Activated naive CD4-positive, alpha-beta T cell treated with Interleukin-2 at 50 U/mL for 16 hours (primary cell): ENCODE results near the gene EPHB1.

Experiments
- DNase-seq: peaks from one replicate; pipeline ENCODE4 v3.0.0-alpha.2; 2020

Gene EPHB1

GRCh38 chr3:134916276-134916961, 121.4 kb downstream of the EPHB1 start:
- DNase-seq = no peak

DNA sequence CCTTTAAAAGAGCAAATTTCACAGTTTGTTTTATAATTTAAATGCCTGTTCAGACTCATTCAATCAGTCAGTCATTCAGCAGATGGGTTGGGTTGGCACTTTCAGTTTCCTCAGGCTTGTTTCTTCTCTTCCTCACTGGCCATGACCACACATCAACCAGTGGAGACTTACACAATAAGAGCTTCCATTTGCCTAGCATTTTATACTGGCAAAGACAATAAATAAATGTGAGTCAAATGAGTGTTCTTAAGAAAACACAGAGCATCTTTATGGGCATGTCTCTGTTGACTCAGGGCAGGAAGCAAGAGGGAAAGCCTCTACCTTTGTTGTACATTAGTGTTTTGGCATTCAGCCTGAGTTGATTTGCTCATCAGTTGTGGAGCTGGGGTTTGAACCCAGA, 122.6 kb downstream of the EPHB1 start:
- no peak for DNase-seq

GRCh38 chr3:134918441-134918840, 123.4 kb downstream of the EPHB1 start:
- no peak for DNase-seq

GRCh38 chr3:134922101-134922500, 127.0 kb downstream of the EPHB1 start:
- DNase-seq = no peak

DNA sequence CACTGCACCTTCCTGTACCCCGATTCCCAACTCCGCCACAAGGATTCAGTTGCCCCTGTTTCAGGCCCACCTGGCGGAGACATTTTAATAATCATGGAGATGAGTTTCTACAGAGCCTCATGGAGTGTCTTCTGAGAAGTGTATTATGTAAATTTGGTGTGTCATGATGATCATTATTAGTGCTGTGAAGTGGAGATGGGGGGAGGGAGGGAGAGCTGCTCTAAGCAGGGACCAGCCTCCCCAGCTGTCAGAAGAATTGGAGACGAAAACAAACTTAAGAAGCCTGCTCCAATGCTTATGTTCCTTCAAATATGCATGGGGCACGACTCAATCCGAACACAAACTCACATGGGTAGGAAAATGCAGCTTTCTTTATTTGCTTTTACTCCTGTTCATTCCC, 127.8 kb downstream of the EPHB1 start:
- no peak for DNase-seq

DNA sequence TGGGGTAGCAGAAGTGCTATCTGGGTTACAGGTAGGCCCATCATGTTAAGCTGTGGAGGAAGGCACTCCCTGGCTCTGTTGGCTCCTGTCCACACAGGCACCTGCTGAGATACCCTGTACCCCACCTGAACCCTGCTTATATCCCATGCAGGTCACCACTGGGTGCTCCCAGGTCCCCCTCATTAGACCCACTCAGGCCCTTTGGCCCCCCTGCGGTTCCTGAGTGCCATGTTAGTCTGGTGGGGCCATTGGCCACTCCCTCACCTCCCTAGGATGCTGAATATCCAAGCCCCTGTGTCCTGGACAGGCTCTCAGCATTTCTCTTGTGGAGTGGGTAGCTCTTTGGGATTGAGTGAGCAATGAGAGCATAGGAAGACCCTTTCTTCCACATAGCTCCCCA, 128.2 kb downstream of the EPHB1 start:
- no peak for DNase-seq

DNA sequence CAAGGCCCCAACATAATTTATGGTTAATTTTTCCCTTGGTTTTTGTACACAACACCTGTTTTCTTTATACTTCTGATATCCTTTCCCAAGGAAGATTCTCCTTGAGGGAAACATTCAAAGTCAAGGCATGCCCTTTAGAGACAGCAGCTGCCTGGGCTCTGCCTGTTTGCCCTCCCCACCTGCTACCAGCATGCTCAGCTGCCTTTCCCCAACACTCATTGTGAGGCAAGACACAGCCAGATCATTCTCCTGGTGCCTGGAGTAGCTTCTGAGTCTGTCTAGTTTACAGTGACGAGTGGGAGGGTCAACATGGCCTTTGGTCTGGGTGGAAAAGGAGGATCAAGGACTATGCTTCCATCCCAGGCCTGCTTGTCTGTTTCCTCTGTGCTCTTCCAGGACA, 132.5 kb downstream of the EPHB1 start:
- DNase-seq = no peak

GRCh38 chr3:134928392-134928791, 133.3 kb downstream of the EPHB1 start:
- no peak for DNase-seq

DNA sequence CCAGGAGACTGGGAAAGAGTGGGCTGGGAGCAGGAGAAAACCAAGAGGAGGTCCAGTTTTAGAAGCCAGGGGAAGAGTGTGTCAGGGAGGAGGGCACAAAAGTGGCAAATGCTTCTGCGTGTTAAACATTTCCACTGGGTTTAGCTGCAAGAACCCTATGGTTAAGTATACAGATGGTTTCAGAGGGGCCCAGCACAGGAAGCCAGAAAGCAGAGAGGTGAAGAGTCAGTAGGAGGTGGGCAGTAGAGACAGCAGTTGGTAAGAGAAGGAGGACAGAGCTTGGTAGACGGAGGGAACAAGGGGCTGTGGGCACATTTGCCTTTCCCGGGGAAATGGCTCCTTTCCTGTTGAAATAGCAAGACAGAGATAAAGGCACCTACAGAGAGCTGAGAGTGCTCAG, 133.8 kb downstream of the EPHB1 start:
- DNase-seq = no peak

- no peak for DNase-seq
Observed at GRCh38 chr3:134929976-134930375, 134.9 kb downstream of the EPHB1 start.

- DNase-seq = no peak
Observed at GRCh38 chr3:134931045-134931785, 136.2 kb downstream of the EPHB1 start.

DNA sequence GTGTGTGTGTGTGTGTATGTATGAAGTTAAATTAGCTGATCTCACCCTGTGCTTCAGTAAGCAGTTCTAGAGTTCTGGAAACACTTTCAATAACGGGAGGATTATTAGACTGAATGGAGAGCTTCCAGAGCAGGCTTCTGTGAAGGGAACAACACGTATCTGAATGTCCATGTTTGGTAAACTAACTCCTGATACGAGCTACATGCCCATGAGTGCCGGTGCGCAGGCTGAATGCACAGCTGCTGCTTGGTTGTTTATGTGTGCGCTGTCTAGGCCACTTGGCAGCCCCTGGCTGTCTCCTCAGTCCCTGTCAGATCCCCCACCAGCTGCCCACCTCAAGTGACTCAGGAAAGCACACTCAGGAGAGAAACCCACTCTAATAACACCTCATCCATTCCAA, 137.0 kb downstream of the EPHB1 start:
- no peak for DNase-seq

GRCh38 chr3:134933997-134934396, 138.9 kb downstream of the EPHB1 start:
- no peak for DNase-seq

DNA sequence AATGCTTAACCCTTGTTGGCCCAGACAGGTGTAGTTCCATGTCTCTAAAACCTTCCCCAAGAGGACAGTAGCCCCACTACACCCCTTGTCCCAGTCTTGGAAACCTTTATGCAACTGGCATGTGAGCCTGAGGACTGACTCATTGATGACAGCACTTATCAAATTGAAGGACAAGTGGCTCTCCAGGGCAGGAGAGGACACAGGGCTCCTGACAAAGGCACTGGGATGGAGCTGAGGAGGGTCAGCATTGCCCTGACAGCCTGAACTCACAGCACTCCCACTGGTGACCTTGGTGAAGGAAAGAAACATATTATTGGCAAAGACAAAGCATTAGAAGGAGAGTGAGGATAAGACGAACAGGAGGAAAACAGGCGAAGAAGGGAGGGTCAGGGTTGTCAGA, 139.9 kb downstream of the EPHB1 start:
- no peak for DNase-seq

DNA sequence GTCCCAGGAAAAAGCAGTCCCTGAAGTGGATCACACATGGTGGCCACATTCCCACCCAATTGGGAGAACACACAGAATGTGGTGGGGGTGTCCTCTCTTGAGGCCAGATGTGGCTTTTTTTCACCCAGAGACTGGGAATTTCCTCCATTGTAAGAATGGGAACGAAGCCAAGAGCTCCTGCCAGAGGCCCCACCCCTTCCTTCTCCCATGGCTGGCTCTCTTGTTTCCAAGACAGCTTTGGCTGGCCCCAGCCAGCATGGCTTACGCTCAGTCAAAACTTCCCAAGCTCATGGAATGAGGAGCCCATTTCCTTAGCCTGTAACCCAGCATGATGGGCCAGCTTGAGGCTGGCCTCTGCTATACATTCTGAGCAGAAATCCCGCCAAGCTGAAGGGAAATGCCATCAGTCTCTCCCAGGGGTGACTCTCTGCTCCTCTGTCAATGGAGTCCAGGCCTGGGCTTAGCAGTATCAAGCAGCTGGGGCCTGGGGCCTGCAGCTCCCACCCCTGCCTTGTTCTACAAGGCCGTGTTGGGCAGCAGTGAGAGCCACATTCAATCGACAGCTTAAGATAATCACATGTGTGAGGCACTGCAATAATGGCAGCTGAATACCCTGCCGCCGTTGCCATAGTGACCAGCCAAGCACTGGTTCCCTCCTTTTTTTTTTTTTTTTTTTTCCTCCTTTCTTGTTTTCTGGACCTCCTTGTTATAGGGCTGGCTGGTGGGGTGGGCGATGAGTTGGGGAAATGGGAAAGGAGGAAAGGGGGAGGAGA, 142.4 kb downstream of the EPHB1 start:
- no peak for DNase-seq

- no peak for DNase-seq
Observed at GRCh38 chr3:134938029-134938525, 143.0 kb downstream of the EPHB1 start.

DNA sequence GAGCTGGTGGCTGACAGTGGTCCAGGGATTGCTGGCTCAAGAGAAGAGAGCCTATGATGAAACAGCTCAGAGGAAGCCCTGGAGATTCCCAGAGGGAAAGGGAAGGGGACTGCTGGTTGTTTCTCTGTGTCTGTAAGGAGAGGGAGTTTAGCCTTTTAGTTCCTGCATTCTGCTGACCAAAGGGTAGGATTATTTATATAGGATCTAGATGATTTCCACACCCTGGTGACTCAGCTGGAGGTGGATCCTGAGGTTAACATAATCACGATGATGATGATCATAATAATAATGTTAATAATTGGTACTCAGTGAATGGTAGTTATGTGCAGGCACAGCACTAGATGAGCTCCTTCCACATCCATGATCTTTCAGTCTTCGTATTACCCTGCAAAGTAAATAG, 144.9 kb downstream of the EPHB1 start:
- no peak for DNase-seq

DNA sequence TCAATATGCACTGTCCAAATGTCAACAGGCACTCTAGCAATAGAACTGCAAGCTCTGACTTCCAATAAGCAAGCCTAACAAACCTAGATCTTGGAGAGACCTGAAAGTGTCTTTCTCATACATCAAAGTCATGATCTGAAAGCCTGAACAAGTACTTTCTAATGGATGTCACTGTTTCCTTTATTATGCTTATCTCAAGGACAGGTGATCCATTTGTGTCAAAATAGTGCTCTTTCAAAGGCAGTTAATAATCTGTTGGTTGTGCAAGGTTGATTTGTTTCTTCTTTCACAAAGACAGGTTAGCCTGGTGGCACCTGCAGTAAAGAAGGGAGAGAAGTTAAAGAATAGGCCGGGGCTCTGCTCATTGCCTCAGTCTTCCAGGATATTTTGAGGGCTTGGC, 146.8 kb downstream of the EPHB1 start:
- DNase-seq = no peak

DNA sequence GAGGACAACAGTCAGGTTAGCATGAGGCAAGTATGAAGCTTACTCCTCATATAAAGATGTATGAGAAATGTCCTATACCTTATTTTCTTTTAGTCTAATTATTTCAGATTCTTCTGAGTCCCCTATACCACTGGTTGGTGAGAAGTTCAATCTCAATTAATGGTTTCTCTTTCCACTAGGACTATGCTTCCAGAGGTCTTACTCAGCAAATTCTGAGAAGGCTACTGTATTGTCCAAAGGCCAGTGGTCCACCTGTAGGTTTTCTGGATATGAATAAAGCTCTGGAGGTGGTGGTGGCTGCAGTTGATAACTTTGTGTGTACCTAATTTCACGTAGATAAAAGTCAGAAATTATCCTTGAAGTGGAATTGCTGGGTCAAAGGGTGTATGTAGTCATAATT, 149.4 kb downstream of the EPHB1 start:
- DNase-seq = no peak

DNA sequence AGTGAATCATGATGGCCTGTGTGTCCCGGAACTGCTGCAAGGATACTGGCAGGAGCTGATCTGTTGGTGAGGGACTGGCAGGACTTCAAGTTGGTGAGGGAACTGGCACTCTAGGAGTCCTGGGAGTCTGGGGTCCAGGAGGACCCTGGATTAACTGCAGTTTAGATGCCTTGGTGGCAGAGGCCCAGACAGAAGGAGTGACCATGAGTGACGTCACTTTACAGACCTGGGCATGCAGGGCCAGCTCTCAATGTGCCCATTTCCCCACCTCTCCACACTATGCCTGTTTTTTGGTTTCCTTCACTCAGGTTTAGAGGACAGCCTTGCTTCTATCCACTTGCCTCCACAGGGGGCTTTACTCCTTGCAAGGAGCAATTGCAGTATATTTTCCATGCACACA, 154.1 kb downstream of the EPHB1 start:
- no peak for DNase-seq

DNA sequence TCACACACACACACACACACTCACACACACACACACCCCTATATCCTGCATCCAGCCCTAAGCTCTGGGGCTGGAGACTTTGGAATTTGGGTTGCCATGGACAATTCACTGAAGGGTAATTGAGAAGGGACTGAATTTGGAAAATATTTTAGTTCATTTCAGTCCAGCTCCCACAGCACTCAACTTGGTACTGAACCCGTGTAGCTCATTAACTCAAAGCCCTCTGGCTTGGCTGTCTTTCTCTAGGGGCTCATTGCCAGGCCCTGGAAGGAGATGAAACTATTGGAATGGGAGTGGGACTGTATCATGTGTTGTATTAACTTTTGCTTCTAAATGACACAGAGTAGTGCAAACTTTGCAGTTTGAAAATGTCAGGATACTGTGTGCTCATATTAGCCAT, 157.3 kb downstream of the EPHB1 start:
- DNase-seq = no peak

DNA sequence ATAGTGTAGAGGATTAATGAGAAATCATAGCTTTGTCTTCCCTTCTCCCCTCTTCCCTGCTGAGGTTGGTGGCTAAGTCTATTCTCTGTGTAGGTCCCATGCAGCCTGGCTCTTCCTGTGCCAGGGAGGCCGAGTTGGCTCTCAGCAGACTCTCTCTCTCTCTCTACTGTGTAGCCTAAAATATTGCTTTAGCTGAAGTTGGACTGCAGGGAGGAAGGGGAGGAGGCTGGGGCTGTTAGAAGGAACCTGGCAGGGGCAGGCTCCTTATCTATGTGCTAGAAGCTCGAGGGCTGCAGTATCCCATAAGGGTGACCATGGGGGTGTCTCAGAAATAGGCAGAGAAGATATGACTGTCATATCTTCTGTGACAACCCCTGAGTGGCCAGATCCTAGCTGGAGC, 160.8 kb downstream of the EPHB1 start:
- DNase-seq = no peak

GRCh38 chr3:134956395-134956794, 161.3 kb downstream of the EPHB1 start:
- DNase-seq = no peak

- DNase-seq = no peak
Observed at GRCh38 chr3:134956844-134957243, 161.8 kb downstream of the EPHB1 start.
